SK-N-SH (cell line): Measurements from ENCODE around the gene CYTH4. TPM values are rescaled to one million over a fixed set of nuclear protein-coding genes. Genes with fewer than 3 reads are reported as not detected.

Source experiments
- CTCF ChIA-PET: fragments of 300-600, 350-600 bp; formaldehyde crosslinking; extraction: SDS; loops from one replicate; lab custom pipeline; 2021; lab: Yijun Ruan, JAX
- POLR2A ChIA-PET: fragments of 350-600 bp; sonication (Branson Sonifier 250); formaldehyde crosslinking; extraction: SDS; loops from one replicate; lab custom pipeline; 2020; ENCODE audit warnings: antibody characterized with exemption, inconsistent platforms; lab: Yijun Ruan, JAX
- DNase-seq: peaks from one replicate; pipeline ENCODE4 v3.0.0; 2012
- H2AFZ ChIP-seq: fragments of 200-600 bp; sonication (generic); 2 replicates; pipeline ENCODE4 v1.8.1; 2016; ENCODE audit warnings: antibody characterized with exemption, mild to moderate bottlenecking, low read depth
- H3F3A ChIP-seq: fragments of 200-600 bp; sonication (generic); replicated peaks from 2 replicates; pipeline ENCODE3; 2016; ENCODE audit warnings: antibody characterized with exemption, mild to moderate bottlenecking; ENCODE audit not compliant: insufficient read depth
- H3K27ac ChIP-seq, 2 experiments: fragments of 200-500 bp in 1 of 2; fragments of 200-600 bp in 1 of 2; sonication (Bioruptor generic) in 1 of 2; sonication (generic), shearing (Covaris generic) in 1 of 2; 2 replicates each; pipeline versions ENCODE4 v1.5.1 to v1.6.1; 2014 to 2016; ENCODE audit warnings: low read depth in 2 of 2, inconsistent platforms in 1 of 2, low read length in 1 of 2, mild to moderate bottlenecking in 1 of 2, mixed read lengths in 1 of 2
- H3K27me3 ChIP-seq: fragments of 200-600 bp; sonication (generic), shearing (Covaris generic); 2 replicates; pipeline ENCODE4 v1.6.1; 2016; ENCODE audit warnings: mixed run types; ENCODE audit not compliant: insufficient read depth
- H3K36me3 ChIP-seq, 2 experiments: fragments of 200-500 bp in 1 of 2; fragments of 200-600 bp in 1 of 2; sonication (Bioruptor generic) in 1 of 2; sonication (generic) in 1 of 2; replicated peaks in 1 of 2; 2 replicates each; pipeline versions ENCODE3 to v1.5.1; 2014 to 2016; ENCODE audit warnings: low read length in 1 of 2, mild to moderate bottlenecking in 1 of 2; ENCODE audit not compliant: insufficient read depth in 2 of 2, control insufficient read depth in 1 of 2
- H3K4me1 ChIP-seq, 2 experiments: fragments of 200-500 bp in 1 of 2; fragments of 200-600 bp in 1 of 2; sonication (Bioruptor generic) in 1 of 2; sonication (generic), shearing (Covaris generic) in 1 of 2; 2 replicates each; pipeline versions ENCODE4 v1.5.1 to v1.6.1; 2014 to 2016; ENCODE audit warnings: low read depth in 1 of 2, low read length in 1 of 2, mixed run types in 1 of 2; ENCODE audit not compliant: insufficient read depth in 2 of 2, control insufficient read depth in 1 of 2
- H3K4me2 ChIP-seq: fragments of 200-600 bp; sonication (generic), shearing (Covaris generic); 2 replicates; pipeline ENCODE4 v1.6.1; 2017; ENCODE audit warnings: mixed run types
- H3K4me3 ChIP-seq, 2 experiments: fragments of 200-500 bp in 1 of 2; fragments of 200-600 bp in 1 of 2; sonication (Bioruptor generic) in 1 of 2; sonication (generic), shearing (Covaris generic) in 1 of 2; 2 replicates each; pipeline versions ENCODE4 v1.5.1 to v1.8.1; 2014 to 2016; ENCODE audit warnings: low read depth in 2 of 2, inconsistent platforms in 1 of 2, low read length in 1 of 2, mild to moderate bottlenecking in 1 of 2, mixed read lengths in 1 of 2, moderate library complexity in 1 of 2
- H3K79me2 ChIP-seq: fragments of 200-600 bp; sonication (generic); 2 replicates; pipeline ENCODE4 v1.8.1; 2017; ENCODE audit warnings: mild to moderate bottlenecking; ENCODE audit not compliant: insufficient read depth
- H3K9ac ChIP-seq: fragments of 200-600 bp; sonication (generic); 2 replicates; pipeline ENCODE4 v1.6.1; 2017; ENCODE audit warnings: mixed run types
- H3K9me2 ChIP-seq: fragments of 200-600 bp; sonication (generic); 2 replicates; pipeline ENCODE4 v1.6.1; 2017; ENCODE audit warnings: mixed run types
- H3K9me3 ChIP-seq: fragments of 200-600 bp; sonication (generic); 2 replicates; pipeline ENCODE4 v1.6.1; 2017; ENCODE audit warnings: mixed run types, mild to moderate bottlenecking, moderate library complexity
- H4K20me1 ChIP-seq: fragments of 200-600 bp; sonication (generic); 2 replicates; pipeline ENCODE4 v1.6.1; 2017; ENCODE audit warnings: mild to moderate bottlenecking, mixed run types; ENCODE audit not compliant: insufficient read depth
- CTCF ChIP-seq: fragments of 200-600 bp; sonication (generic); IDR thresholded peaks from 2 replicates; pipeline ENCODE4 v1.6.1; 2017; ENCODE audit warnings: antibody characterized with exemption, mild to moderate bottlenecking, moderate library complexity
- FOXM1 ChIP-seq: IDR thresholded peaks from 2 replicates; pipeline ENCODE4 v1.4.0; 2012; ENCODE audit warnings: low read depth, mild to moderate bottlenecking
- MXI1 ChIP-seq: IDR thresholded peaks from 2 replicates; pipeline ENCODE4 v1.6.1; 2012; ENCODE audit warnings: mild to moderate bottlenecking, low read depth, low read length, improper control_type of control experiment
- PBX3 ChIP-seq: IDR thresholded peaks from 2 replicates; pipeline ENCODE4; 2012
- RAD21 ChIP-seq: IDR thresholded peaks from 2 replicates; pipeline ENCODE4 v1.6.1; 2012; ENCODE audit warnings: mild to moderate bottlenecking, low read length
- RCOR1 ChIP-seq: fragments of 150-350 bp; IDR thresholded peaks from 2 replicates; pipeline ENCODE4 v1.6.1; 2017; ENCODE audit warnings: antibody characterized with exemption, low read length
- SMC3 ChIP-seq: IDR thresholded peaks from 2 replicates; pipeline ENCODE4 v1.6.1; 2012; ENCODE audit warnings: low read depth, low read length, improper control_type of control experiment
- ZBTB33 ChIP-seq: IDR thresholded peaks from 2 replicates; pipeline ENCODE4 v1.4.0; 2012; ENCODE audit warnings: low read depth, borderline replicate concordance
- WGBS: methylation state at CpG from one replicate; pipeline ENCODE4 v1.1.6; 2017; ENCODE audit warnings: low lambda C conversion rate; 5-methylcytosine and 5-hydroxymethylcytosine counted together
- polyA plus RNA-seq, 3 experiments: library from polyadenylated mRNA; depleted of rRNA; stranded (reverse); fragments of >200 nt; gene quantifications; 2 replicates each; pipeline ENCODE4 v1.2.3, GENCODE V29; 2012

CYTH4 gene
- polyA plus RNA-seq, 1 of the 3 experiments (the other 2 are of a cell fraction) = 0.07 TPM

- Histone ChIP-seq H2AFZ (0 out of 2 replicates have a peak overlapping the region, but pooled peaks have one; percentile 5), H3F3A (no peaks in the 10 kb centered on the region), H3K36me3 (no peaks in the 10 kb centered on the region), H3K27ac (no peak overlapping the region), H3K79me2 (no peaks in the 10 kb centered on the region), H3K9me2 (no peaks in the 10 kb centered on the region), H3K4me2 (no peak overlapping the region), H4K20me1 (no peaks in the 10 kb centered on the region)
- TF ChIP-seq SMC3 (peak; percentile 68), FOXM1 (no peak), MXI1 (no peak), CTCF (peak; percentile 91), RCOR1 (no peak), RAD21 (peak; percentile 68), PBX3 (no peak)
- TF ChIP-seq, all 33 proteins: peak for 3
- ChIA-PET CTCF (interaction anchor here (0.6 to 4.8 kb wide), 45 partner anchors 8 to 713 kb away, joined by 3 to 124 read pairs (median 4); partner anchors contain the start of genes CYTH4 and RAC2), POLR2A (no interaction called here)
- no peaks in the 10 kb centered on the region for H3K27me3 ChIP-seq
- 26% methylated on average over 14 of the region's 14 CpGs for WGBS
- peak; percentile 84 for DNase-seq
- no peak overlapping the region for H3K9ac ChIP-seq
- H3K4me3 ChIP-seq = peak overlapping the region in 1 of 2 experiments; percentile 16; a peak in 2 of 4 replicates
- H3K4me1 ChIP-seq = peaks cover 2 to 3% of the 10 kb centered on the region in 2 experiments; a peak in 1 of 4 replicates
- H3K9me3 ChIP-seq = no peaks in the 10 kb centered on the region
These were observed 21.4 kb upstream of the CYTH4 start for GRCh38 chr22:37260901-37261336.

- ChIA-PET CTCF (interaction anchor here (1.5 to 4.8 kb wide), 5 partner anchors 16 to 96 kb away, joined by 4 to 124 read pairs (median 16); partner anchors contain the start of genes CYTH4 and RAC2), POLR2A (interaction anchor here (0.7 kb wide), 1 partner anchor 20 kb away, joined by 5 read pairs; no protein-coding TSS in a partner anchor)
- Histone ChIP-seq H3K9me3 (no peaks in the 10 kb centered on the region), H3F3A (no peaks in the 10 kb centered on the region), H3K9me2 (no peaks in the 10 kb centered on the region), H3K4me1 (peaks cover 2 to 3% of the 10 kb centered on the region in 2 experiments; a peak in 1 of 4 replicates), H3K4me3 (no peak overlapping the region), H2AFZ (no peak overlapping the region), H3K27me3 (no peaks in the 10 kb centered on the region), H3K79me2 (no peaks in the 10 kb centered on the region), H4K20me1 (no peaks in the 10 kb centered on the region), H3K27ac (no peak overlapping the region), H3K9ac (no peak overlapping the region), H3K4me2 (no peak overlapping the region), H3K36me3 (no peaks in the 10 kb centered on the region)
- WGBS = 41% methylated on average over 5 of the region's 5 CpGs
- no peak for TF ChIP-seq ZBTB33
- no peak for DNase-seq
These were observed 20.0 kb upstream of the CYTH4 start for GRCh38 chr22:37262346-37262745.
